ENCODE results near the gene SUOX.
"Not testable (repeated sequence)": the region's sequence is repeated elsewhere in the genome, so short reads cannot be mapped to it uniquely, and the experiment has no call there.

The SUOX gene

GRCh38 chr12:56028511-56029165, 31.6 kb downstream of the SUOX start:
- FAIRE-seq: no peak

- no peak for FAIRE-seq
Measured at GRCh38 chr12:56029166-56029519, 32.1 kb downstream of the SUOX start.

- FAIRE-seq: no peak
Measured at GRCh38 chr12:56029666-56030293, 32.7 kb downstream of the SUOX start.

- FAIRE-seq: no peak
Measured at GRCh38 chr12:56031987-56032386, 34.9 kb downstream of the SUOX start.

- no peak for FAIRE-seq
Measured at GRCh38 chr12:56034586-56035332, 37.7 kb downstream of the SUOX start.

- no peak for FAIRE-seq
Measured at GRCh38 chr12:56037161-56037560, 40.1 kb downstream of the SUOX start.

GRCh38 chr12:56038022-56038655, 41.1 kb downstream of the SUOX start:
- no peak for FAIRE-seq

GRCh38 chr12:56040151-56040550, 43.1 kb downstream of the SUOX start:
- FAIRE-seq: no peak

- FAIRE-seq: no peak
Measured at GRCh38 chr12:56040963-56041551, 44.0 kb downstream of the SUOX start.

- no peak for FAIRE-seq
Measured at GRCh38 chr12:56041552-56042429, 44.7 kb downstream of the SUOX start, which contains the start of gene RPS26. TSS of gene RPS26 (plus strand) at chr12:56041918. CDS start at chr12:56042167, 249 bp downstream.

- FAIRE-seq: not testable (repeated sequence)
Measured at GRCh38 chr12:56042430-56042813, 45.3 kb downstream of the SUOX start.

GRCh38 chr12:56042843-56043242, 45.8 kb downstream of the SUOX start:
- no peak for FAIRE-seq

- no peak for FAIRE-seq
Measured at GRCh38 chr12:56046027-56046780, 49.1 kb downstream of the SUOX start.

GRCh38 chr12:56053407-56053893, 56.4 kb downstream of the SUOX start:
- no peak for FAIRE-seq
